ENCODE data around the gene DLGAP3.

Gene DLGAP3

DNA sequence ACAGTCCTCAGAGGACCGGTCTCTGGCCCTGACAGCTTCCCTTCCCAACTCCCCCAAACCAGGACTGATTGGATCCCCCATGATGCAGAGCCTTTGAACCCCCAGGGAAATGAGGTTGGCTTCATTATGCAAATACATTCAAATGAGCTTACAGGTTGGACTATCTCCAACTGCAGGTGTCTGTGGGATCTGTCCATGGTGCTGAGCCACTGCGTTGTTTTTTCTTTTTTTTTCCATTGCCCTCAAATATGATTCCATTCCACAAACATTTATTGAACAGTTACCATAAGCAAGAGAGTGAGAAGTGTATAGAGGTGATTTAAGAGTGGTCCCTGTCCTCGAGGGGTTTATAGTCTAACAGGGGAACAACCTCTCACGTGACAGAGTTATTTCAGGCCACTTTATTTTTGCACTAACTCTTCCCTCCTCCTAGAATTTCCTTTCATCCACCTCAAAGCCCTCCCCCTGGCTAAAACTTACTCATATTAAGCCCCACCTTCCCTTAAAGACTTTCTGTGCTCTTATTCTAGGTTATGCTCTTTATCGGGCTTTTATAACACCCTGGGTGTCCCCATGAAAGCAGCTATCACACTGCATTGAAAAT lies 21.9 kb downstream of the DLGAP3 start:
- intact Hi-C loops (cut with DNase I): no loop called here
- DNase-seq: peak in 1 of 42 donors; percentile 9

DNA sequence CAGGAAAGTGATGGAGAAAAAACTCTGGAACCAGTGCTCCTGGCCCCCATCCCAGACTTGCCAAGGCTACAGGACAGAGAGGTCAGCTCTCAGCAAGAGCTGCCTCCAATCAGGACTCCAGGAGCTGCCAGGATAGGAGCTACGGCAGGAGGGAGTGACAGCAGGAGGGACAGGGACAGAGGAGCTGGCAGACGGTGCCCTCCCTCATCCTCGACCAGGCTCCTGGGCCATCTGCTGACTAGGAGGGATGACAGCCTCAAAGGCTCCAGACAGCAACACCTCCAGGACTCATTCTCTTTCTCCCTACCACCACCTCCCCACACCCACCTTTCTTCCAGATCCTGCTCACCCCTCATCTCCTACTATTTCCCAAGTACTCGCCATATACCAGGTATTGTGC lies 22.7 kb downstream of the DLGAP3 start:
- peak in 1 of 42 donors; percentile 18 for DNase-seq

DNA sequence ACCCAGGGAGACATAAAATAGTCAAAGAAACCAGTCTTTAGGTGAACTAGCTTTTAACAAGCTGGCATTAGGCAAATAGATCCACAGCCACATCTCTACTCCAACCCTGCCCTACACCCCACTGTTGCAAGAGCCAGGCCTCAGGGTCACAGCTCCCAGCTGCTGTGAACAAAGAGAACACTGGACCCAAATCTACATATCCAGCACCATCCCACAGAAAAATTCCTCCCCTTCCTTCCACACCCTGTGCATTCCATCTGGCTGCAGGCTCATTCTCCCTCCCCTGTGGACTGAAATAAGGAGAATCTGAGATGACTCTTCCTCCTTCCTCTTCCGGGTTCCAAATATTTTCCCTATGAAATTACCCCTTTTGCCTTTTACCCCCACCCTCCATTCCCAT lies 23.2 kb downstream of the DLGAP3 start:
- no peak for DNase-seq
- intact Hi-C loops (cut with DNase I): no loop called here

More for the DNA sequence above, 22.7 kb downstream of the DLGAP3 start:
- intact Hi-C loops (cut with DNase I): no loop called here

DNA sequence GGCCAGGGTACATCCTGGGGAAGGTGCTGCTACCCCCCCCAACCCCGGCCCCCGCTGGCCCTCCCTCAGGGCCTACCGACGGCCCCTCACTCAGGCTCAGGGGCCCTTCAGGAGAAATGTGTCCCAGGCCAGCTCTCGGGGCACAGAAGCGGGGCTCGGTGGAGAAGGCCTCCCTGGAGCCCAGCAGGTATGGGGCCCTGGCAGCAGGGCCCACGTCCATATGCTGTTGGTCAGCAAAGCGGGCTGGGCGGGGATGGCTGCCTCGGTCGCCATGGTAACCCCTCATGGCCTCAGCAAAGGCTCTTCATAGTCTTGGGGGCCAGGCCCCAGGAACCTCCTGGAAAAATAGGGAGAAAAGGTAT lies 24.4 kb downstream of the DLGAP3 start:
- no peak for DNase-seq
- intact Hi-C loops (cut with DNase I): no loop called here

DNA sequence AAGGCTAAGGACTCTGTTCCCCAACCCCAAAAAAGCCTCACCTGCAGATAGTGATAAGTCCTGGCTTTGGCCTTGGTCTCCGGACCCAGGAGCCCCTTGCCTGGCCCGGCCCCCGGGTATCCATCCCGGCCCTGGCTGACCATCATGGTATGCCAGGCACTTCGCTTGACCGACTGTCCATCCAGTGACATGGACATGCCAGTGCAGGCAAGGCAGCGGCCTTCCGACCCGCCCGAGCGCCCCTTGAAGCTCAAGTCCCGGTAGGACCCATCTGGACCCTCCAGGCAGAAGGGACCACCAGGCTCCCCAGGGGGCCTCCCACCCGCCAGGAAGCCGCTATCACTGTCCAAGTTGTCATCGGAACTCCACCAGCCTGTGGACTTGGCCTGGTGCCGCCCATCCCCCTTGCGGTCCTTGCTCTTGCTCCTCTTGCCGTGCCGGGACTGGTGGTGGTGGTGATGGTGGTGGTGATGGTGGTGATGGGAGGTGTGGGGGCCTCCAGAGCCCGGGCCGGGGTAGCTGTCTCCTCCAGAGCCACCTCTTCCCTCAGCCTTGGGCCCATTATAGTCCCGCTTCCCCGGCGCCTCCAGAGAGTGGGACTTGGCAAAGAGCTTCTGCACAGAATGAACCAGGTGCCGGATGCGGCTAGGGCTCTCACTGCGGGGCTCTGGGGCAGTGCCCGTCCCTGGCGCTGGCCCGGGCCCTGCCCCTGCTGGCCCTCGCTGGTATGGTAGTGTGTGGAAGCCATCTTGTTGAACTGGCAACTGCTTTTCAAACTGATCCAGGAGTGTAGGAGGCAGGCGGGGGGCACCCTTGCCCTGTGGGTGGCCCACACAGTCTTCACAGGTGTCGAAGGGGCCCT lies 25.0 kb downstream of the DLGAP3 start:
- intact Hi-C loops (cut with DNase I): no loop called here
- peak in 2 of 42 donors; percentile 3 to 5 for DNase-seq

DNA sequence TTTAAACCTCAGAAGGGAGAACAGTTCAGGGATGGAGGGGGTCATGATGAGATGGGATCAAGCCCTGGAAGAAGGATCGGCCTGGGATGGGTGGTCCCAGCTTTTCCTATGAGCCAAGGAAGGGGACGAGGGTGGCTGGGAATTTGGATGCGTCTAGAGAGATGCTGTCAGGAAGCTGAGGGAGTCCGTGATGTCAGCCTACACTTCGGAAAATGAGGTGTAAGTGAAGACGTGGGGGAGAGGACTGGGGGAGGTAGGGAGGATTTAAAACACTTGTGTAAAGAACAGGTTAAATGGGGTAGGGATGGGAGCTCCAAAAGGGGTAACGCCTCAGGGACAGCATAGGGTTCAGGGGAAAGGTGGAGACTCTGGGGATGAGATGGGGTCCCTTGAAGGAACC lies 27.5 kb downstream of the DLGAP3 start:
- peak in 8 of 42 donors; percentile 23 to 63 (median 46) for DNase-seq
- intact Hi-C loops (cut with DNase I): no loop called here

DNA sequence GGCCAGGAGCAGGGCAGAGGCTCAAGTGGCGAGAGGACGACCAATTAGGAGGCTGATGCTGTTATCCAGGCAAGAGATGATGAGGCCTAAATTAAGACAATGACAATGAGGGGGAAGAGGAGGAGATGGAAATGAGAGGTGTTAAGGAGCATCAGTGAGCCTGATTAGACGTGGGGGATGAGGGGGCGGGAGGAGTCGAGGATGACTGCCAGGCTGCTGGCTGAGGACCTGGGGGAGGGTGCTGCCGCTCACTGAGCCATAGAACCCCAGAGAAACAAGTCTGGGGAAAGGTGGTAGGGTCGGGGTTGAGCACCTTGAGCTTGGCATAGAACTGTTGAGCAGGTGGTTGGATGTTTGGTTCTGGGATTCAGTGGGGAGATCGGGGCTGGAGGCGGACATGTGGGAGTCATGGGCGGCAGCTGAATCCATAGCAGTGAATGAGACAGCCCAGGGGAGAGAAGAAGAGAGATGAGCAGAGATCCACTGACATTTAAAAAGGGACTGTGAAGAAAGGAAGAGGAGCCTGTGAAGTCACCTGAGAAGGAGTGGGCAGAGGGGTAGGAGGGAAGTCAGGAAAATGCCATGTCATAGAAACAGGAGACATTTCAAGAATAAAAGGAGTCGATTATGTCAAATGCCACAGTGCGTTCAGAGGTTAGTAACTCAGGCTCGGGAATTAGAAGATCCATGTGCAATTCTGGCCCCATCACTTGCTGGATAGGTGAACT lies 28.5 kb downstream of the DLGAP3 start:
- intact Hi-C loops (cut with DNase I): no loop called here
- DNase-seq: peak in 39 of 42 donors; percentile 36 to 91 (median 68)

DNA sequence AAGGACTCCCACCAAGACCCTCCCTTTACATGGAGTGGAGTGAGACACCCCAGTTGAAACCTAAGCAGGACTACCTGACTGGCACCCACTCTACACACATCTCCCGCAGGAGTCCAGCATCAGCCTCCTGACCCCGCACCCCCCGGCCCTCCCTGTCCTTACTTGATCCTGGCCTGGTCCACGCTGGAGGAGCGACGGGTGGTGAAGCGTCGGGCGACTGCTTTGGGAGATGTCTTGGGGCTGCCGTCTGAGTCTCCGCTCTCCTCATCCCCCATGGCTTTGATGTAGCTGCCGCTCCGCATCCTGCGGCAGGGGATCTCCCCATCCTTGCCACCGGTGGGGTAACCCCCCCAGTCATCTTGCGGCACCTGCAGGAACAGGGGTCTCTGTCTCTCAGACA lies 29.5 kb downstream of the DLGAP3 start:
- intact Hi-C loops (cut with DNase I): no loop called here
- DNase-seq: peak in 5 of 42 donors; percentile 3 to 29 (median 8)

DNA sequence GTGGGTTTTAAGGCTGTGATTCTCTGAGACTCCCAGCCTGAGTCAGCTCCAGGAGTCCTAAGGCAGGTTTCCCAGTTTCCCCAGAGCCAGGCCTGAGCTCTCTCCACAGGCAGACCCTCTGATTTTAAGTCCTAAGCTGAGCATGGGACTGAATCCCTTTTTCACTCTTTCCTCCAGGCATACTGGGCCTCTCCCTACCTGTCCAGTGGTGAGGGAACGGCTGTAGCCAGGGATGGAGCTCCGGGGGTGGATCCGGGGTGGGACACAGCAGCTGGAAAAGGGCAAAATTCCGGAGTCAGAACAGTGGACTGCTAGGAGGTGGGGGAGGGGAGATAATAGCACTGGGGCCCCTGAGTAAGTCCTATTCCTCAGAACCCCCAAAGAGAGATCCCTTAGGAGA lies 30.0 kb downstream of the DLGAP3 start:
- intact Hi-C loops (cut with DNase I): no loop called here
- peak in 5 of 42 donors; percentile 1 to 13 (median 4) for DNase-seq

DNA sequence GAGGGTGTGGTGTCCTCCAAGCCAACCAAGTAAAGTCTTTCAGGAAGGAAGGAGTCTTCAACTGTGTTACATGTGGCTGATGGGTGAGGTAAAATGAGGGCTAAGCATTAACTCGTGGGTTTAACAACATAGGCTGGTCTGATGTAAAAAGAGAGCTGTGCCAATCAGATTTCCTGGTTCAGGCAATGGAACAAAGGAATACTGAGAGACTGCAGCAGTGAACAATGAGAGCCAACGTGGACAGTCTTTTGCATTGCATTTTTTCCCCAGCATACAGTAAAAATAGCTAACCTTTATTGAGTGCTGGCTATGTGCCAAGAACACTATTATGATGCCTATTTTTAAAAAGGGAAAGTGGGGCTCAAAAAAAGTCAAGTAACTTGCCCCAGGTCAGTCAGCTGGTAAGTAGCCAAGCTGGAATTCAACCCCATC lies 31.1 kb downstream of the DLGAP3 start:
- DNase-seq: peak in 3 of 42 donors; percentile 1 to 24 (median 4)
- intact Hi-C loops (cut with DNase I): no loop called here

DNA sequence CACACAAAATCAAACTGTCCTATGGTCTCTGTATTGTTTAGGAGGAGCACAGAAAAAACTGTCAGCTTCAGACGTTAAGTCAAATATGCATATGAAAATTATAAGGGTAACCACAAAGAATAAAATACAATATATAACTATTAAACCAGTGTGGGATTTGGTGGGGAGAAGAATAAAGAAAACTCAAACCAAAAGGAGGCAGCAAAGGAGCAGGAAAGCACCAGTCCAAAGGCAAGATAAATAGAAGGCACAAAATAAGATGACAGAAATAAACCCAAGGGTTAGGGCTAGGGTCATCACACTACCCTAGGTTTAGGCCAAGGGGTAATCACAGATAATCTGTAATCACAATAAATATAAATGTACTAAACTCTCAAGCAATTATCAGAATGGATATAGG lies 32.8 kb downstream of the DLGAP3 start:
- intact Hi-C loops (cut with DNase I): no loop called here
- peak in 2 of 42 donors; percentile 1 to 5 for DNase-seq

DNA sequence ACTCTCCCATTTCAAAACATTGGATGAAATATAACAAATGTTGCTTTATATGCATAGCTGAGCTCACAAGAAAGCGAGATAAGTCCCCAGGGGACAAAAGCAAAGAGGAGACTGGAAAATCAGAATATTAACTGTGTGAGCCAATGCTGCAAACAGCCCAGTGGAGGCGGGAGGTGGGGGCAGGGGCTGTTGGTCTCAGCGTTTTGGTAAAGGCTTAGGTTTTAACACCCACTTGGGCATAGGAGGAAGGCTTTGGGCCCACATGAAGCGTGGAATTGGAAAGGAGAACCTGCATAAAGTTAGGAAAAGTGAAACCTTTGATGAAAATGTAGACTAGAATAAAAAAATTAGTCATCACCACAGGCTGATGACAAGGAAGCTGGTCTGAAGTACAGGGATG lies 39.7 kb downstream of the DLGAP3 start:
- intact Hi-C loops (cut with DNase I): no loop called here
- peak in 4 of 42 donors; percentile 3 to 31 (median 14) for DNase-seq

DNA sequence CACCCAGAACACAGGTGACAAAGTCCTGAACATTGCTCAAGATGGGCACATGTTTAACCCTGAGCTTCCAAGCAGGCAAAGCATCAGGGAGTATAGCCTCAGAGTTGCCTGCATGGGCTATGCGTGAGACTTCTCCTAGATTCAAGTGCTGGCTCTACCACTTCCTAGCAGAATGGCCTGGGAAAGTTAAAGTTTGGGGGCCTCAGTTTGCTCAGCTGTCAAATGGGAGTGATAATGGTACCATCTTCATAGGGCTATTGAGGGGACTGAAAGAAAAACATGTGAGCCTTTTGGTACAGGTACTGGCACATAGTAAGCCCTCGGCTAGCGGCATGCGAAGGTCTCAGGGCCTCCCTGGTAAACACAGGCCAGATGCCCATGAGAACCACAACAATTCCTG lies 41.9 kb downstream of the DLGAP3 start:
- DNase-seq: peak in 3 of 42 donors; percentile 2 to 11 (median 4)
- intact Hi-C loops (cut with DNase I): no loop called here

DNA sequence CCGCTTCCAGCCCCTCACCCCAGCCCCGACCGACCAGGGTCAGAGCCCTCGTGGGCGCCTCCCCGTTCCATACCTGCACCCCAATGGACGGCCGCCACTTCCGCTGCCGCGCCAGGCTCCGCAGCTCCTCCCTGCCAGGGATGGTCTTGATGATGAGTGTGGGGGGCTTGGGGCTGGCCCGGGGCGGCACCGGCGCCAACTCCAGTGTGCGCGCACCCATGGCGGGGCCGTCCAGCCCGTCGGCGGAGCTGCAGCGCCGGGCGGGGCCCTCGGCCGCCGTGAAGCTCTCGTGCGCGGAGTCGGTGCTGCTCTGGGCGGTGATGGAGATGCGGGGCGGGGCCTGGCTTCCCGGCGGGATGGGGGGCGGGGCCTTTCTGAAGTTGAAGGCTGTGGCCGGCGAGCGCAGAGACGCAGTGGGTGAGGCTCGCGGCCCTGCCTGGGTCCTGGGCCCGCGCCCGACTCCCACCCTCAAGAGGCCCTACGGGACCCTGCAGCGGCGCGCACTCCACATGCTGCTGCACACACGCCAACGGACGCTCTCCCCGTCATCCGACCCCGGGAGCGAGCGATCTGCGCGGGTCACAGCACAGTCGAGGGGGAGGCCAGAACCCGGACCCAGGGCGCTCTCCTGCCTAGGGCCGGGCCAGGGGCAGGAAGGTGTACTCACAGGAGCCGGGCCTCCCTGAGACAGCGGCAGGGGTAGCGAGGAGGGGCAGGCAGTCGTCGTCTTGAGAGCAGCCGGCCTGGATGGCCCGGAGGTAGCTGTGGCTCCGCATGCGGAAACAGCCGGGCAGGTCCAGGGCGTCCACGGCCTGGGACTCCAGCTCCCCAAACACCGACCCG lies 43.8 kb downstream of the DLGAP3 start:
- intact Hi-C loops (cut with DNase I): no loop called here
- DNase-seq: peak in 23 of 42 donors; percentile 33 to 72 (median 53)

DNA sequence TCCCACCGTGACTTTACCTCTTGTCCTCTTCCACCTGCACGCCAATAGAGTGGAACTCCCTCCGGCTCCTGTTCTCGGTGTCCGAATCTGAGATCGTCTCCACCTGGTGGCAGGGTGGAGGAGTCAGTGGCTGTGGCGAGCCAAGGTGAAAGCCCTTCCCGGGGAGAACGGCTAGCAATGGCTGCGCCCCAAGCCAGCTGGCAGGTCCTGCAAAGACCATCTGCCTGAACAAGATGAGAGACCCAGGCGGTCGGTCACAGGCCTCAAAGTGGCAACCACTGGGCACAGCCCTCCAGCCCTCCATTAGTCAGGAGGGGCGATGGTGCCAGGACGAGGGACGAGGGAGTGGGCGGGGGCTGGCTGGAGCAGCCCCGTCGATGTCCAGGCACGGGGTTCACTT lies 44.5 kb downstream of the DLGAP3 start:
- intact Hi-C loops (cut with DNase I): no loop called here
- peak in 4 of 42 donors; percentile 3 to 20 (median 12) for DNase-seq

DNA sequence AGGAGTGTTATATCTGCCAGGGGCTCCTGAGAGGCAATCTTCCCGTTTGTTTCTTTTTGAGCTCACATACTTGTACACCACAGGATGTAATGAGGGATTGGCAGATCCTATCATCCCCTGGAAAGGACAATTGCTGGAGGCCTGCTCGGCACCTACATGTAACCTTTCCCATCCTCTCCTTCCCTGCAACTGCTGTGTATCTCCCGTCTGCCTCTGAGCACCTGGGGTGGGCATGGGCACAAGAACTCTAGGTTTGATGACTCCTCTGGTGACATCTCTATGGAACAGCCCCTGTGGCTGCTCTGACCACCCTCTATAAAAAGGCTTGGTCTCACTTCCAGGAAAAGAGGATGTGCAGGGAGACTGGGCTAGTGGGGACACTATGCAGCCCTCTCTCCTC lies 44.9 kb downstream of the DLGAP3 start:
- peak in 2 of 42 donors; percentile 3 to 10 for DNase-seq
- intact Hi-C loops (cut with DNase I): no loop called here

DNA sequence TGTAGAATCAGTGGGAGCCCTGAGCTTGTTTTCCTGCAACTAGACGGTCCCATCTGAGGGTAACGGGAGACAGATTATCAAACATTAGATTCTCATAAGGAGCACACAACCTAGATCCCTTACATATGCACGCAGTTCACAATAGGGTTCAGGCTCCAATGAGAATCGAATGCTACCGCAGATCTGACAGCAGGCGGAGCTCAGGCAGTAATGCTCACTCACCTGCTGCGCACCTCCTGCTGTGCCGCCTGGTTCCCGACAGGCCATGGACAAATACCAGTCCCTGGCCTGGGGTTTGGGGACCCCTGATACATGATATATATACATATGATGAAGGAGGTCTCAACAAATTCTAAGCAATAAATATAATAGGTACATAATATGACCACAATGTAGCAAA lies 50.2 kb downstream of the DLGAP3 start:
- DNase-seq: peak in 7 of 42 donors; percentile 29 to 44 (median 33)
- intact Hi-C loops (cut with DNase I): no loop called here

DNA sequence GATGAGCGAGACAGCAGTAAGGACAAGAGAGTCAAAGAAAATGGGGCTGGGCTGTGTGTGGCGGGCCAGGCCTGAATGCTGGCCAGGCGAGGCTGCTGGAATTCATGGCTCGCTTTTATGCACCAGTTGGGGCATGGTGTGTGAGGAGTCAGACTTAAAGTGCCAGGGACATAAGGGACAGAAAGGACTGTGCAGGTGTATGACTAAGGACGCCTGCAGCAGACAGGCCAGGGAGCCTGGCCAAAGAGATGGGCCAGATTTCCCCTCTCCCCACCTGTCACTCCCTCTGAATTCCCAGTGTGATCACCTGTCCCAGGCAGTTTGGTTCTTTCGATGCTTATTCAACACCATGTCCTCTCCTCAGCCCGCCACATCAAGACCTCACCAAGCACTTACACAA lies 53.0 kb downstream of the DLGAP3 start:
- DNase-seq: peak in 3 of 42 donors; percentile 7 to 31 (median 17)
- intact Hi-C loops (cut with DNase I): no loop called here
